ENCODE results near the gene TEAD1. TPM values are rescaled to one million over a fixed set of nuclear protein-coding genes. Genes with fewer than 3 reads are reported as not detected.

TEAD1 gene
- total RNA-seq, 2 experiments from 2014 or later, result 1.0 to 1.5 TPM

DNA sequence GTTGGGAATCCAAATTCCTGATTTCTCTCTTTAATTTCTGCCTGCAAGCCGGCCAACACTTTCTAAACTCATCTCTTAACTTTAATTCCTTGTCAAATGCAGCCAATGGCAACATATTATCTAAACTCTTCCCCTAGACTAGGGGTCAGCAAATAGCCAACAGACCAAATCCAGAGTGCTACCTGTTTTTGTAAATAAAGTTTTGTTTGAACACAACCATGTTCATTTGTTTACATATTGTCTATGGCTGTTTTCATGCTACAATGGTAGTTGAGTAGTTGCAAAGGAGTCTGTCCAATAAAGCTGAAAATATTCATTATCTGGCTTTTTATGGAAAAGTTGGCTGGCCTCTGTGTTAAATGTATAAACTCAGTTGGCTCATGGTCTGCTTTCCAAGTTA, 297.7 kb downstream of the TEAD1 start:
- DNase-seq, result no peak
- CTCF ChIA-PET, result interaction anchor here (0.6 kb wide), 1 partner anchor 74 kb away, joined by 4 read pairs; no protein-coding TSS in a partner anchor
- Mint-ChIP-seq H3K36me3 (no peaks in the 10 kb centered on the region), H3K27ac (no peak overlapping the region), H3K4me1 (ENCODE audit: low read depth) (no peaks in the 10 kb centered on the region), H3K27me3 (no peaks in the 10 kb centered on the region), H3K4me3 (no peak overlapping the region), H3K9me3 (no peaks in the 10 kb centered on the region)
- intact Hi-C loops (cut with micrococcal nuclease), result no loop called here
- POLR2A ChIA-PET, result no interaction called here

DNA sequence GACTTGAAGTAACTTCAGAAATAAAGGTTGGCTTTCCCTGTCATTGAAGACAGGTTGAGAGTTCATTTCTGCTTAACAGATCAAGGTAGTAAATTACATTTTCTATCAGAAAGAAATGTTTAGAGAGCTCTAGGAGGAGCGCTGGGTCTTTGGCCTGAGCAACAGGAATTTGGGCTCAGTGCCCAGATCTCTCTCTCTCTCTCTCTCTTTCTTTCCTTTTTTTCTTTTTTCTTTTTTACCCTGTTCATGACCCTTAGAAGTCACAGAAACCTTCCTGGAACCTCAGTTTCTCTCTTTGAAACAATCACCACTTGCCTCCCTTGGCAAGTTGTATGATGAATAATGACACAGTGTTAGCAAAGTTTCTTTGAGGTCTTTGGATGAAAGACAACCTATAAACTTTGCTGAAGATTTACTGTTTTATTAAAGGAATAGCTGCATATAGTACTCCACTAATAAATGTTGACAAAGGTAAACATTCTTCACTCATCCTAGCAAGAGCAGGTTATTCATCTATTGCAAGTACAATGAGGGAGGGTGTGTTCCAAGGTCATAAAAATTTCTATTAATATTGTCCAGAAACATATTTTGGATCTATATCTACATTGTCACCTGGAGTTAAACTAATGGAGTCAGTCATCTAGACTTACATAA, 299.4 kb downstream of the TEAD1 start:
- no peak for DNase-seq
- H3K4me3 Mint-ChIP-seq, result no peak overlapping the region
- intact Hi-C loops (cut with micrococcal nuclease), result no loop called here
- POLR2A ChIA-PET, result no interaction called here
- no peak overlapping the region for H3K27ac Mint-ChIP-seq
- CTCF ChIA-PET, result no interaction called here
- no peaks in the 10 kb centered on the region for H3K36me3 Mint-ChIP-seq
- no peaks in the 10 kb centered on the region for H3K4me1 Mint-ChIP-seq (ENCODE audit: low read depth)
- H3K9me3 Mint-ChIP-seq, result no peaks in the 10 kb centered on the region
- peaks cover 2% of the 10 kb centered on the region for H3K27me3 Mint-ChIP-seq

GRCh38 chr11:12975195-12975594, 301.0 kb downstream of the TEAD1 start:
- ChIA-PET POLR2A (no interaction called here), CTCF (no interaction called here)
- no peaks in the 10 kb centered on the region for H3K4me1 Mint-ChIP-seq (ENCODE audit: low read depth)
- H3K27me3 Mint-ChIP-seq, result peaks cover 5% of the 10 kb centered on the region
- intact Hi-C loops (cut with micrococcal nuclease), result no loop called here
- H3K27ac Mint-ChIP-seq, result no peak overlapping the region
- no peaks in the 10 kb centered on the region for H3K36me3 Mint-ChIP-seq
- H3K4me3 Mint-ChIP-seq, result no peak overlapping the region
- H3K9me3 Mint-ChIP-seq, result no peaks in the 10 kb centered on the region
- no peak for DNase-seq

DNA sequence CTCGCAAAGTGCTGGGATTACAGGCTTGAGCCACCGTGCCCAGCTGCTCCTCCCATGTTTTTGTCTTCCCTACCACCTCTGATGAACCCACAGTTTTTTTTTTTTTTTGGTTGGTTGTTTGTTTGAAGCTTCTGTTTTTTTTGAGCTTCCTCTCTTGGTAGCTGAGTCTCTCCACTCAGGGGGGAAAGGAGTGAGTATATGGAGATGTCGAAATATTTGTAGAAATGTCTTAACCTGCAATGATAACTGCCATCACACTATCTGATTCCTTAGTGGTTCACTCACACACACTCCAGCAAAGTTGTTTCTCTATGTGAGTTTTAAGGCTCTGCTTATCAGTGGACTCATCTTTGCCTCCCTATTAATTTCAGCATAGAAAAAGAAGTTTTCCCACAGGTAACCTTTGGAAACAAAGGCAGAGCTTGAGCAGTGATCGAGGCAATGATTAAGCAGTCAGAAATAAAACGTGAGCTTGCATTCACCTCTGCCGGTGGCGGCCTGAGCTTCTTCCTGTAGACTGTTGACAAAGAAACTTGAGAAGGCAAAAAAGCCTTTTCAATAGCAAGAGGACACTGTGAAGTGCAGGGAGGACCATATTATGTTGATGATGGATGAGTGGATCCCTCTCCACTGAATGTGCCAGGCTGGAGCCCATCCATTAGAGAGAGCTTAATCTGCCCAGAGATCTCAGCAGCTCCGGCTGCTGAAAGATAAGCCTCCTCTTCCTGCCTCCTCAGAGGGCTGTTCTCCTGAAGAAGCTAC, 305.9 kb downstream of the TEAD1 start:
- H3K27ac Mint-ChIP-seq, result no peak overlapping the region
- intact Hi-C loops (cut with micrococcal nuclease), result no loop called here
- DNase-seq, result no peak
- H3K36me3 Mint-ChIP-seq, result no peaks in the 10 kb centered on the region
- H3K4me1 Mint-ChIP-seq (ENCODE audit: low read depth), result no peaks in the 10 kb centered on the region
- H3K9me3 Mint-ChIP-seq, result no peaks in the 10 kb centered on the region
- H3K27me3 Mint-ChIP-seq, result peaks cover 7% of the 10 kb centered on the region
- ChIA-PET CTCF (interaction anchor here (2.5 kb wide), 1 partner anchor 16 kb away, joined by 11 read pairs; no protein-coding TSS in a partner anchor), POLR2A (interaction anchor here (0.6 kb wide), 1 partner anchor 167 kb away, joined by 3 read pairs; no protein-coding TSS in a partner anchor)
- H3K4me3 Mint-ChIP-seq, result no peak overlapping the region

GRCh38 chr11:12981676-12982522, 307.7 kb downstream of the TEAD1 start:
- Mint-ChIP-seq H3K36me3 (no peaks in the 10 kb centered on the region), H3K27me3 (peaks cover 12% of the 10 kb centered on the region), H3K27ac (no peak overlapping the region), H3K4me1 (ENCODE audit: low read depth) (no peaks in the 10 kb centered on the region), H3K4me3 (no peak overlapping the region), H3K9me3 (no peaks in the 10 kb centered on the region)
- no peak for DNase-seq
- CTCF ChIA-PET, result interaction anchor here (0.6 to 1.1 kb wide), 2 partner anchors 19 to 91 kb away, joined by 3 to 5 read pairs; no protein-coding TSS in a partner anchor
- POLR2A ChIA-PET, result no interaction called here
- intact Hi-C loops (cut with micrococcal nuclease), result no loop called here

GRCh38 chr11:12983336-12983735, 309.1 kb downstream of the TEAD1 start:
- Mint-ChIP-seq H3K27me3 (peaks cover 10% of the 10 kb centered on the region), H3K9me3 (no peaks in the 10 kb centered on the region), H3K4me1 (ENCODE audit: low read depth) (no peaks in the 10 kb centered on the region), H3K4me3 (no peak overlapping the region), H3K27ac (no peak overlapping the region), H3K36me3 (no peaks in the 10 kb centered on the region)
- no peak for DNase-seq
- ChIA-PET CTCF (no interaction called here), POLR2A (no interaction called here)
- intact Hi-C loops (cut with micrococcal nuclease), result no loop called here

DNA sequence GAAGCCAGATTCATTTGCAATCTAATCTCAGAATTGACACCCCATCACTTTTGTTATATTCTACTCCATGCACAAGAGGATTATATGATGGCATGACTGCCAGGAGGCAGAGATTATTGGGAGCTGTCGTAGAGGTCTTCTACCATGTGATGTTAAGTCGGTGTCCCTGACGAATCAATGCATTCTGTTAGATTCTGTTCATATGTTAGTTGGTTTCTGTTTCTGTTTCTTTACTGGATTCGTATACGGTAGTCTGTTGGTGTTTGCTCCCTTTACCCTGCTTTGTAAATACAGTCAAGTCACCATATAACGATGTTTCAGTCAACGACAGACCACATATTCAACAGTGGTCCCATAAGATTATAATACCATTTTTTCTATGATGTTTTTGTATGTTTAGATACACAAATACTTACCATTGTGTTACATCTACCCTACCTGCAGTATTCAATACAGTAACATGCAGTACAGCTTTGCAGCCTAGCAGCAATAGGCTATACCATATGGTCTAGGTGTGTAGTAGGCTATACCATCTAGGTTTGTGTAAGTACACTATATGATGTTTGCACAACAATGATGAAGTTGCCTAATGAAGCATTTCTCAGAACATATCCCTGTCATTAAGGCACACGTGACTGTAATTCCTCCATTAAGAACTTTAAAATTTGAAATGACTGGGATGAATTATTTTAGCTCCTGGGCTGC, 312.1 kb downstream of the TEAD1 start:
- peaks cover 7% of the 10 kb centered on the region for H3K27me3 Mint-ChIP-seq
- ChIA-PET POLR2A (no interaction called here), CTCF (no interaction called here)
- intact Hi-C loops (cut with micrococcal nuclease), result no loop called here
- no peaks in the 10 kb centered on the region for H3K36me3 Mint-ChIP-seq
- H3K9me3 Mint-ChIP-seq, result no peaks in the 10 kb centered on the region
- no peak overlapping the region for H3K4me3 Mint-ChIP-seq
- H3K4me1 Mint-ChIP-seq (ENCODE audit: low read depth), result no peaks in the 10 kb centered on the region
- DNase-seq, result no peak
- H3K27ac Mint-ChIP-seq, result no peak overlapping the region

- ChIA-PET CTCF (no interaction called here), POLR2A (no interaction called here)
- no peaks in the 10 kb centered on the region for H3K36me3 Mint-ChIP-seq
- H3K4me1 Mint-ChIP-seq (ENCODE audit: low read depth), result no peaks in the 10 kb centered on the region
- H3K4me3 Mint-ChIP-seq, result no peak overlapping the region
- no peak overlapping the region for H3K27ac Mint-ChIP-seq
- H3K27me3 Mint-ChIP-seq, result peaks cover 7% of the 10 kb centered on the region
- intact Hi-C loops (cut with micrococcal nuclease), result no loop called here
- no peaks in the 10 kb centered on the region for H3K9me3 Mint-ChIP-seq
- DNase-seq, result no peak
Observed at GRCh38 chr11:12989428-12990161, 315.4 kb downstream of the TEAD1 start.

DNA sequence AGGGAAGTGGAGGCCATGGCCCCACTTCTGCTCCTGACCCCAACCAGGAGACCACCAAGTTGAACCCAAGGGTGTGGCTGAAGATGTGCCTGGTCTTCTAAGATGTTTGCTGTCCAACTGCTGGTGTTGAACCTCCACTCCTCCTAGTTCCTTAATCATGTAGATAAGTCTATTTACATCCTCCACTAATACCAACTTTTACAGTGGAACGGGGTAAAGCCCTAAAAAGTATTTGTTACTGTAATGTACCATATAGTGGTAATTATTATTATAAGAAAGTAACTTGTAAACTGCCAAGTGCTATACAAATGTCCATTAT, 315.9 kb downstream of the TEAD1 start:
- no peak overlapping the region for H3K4me3 Mint-ChIP-seq
- CTCF ChIA-PET, result no interaction called here
- H3K9me3 Mint-ChIP-seq, result no peaks in the 10 kb centered on the region
- H3K27me3 Mint-ChIP-seq, result peaks cover 7% of the 10 kb centered on the region
- intact Hi-C loops (cut with micrococcal nuclease), result no loop called here
- no peaks in the 10 kb centered on the region for H3K36me3 Mint-ChIP-seq
- no peak for DNase-seq
- H3K4me1 Mint-ChIP-seq (ENCODE audit: low read depth), result no peaks in the 10 kb centered on the region
- no peak overlapping the region for H3K27ac Mint-ChIP-seq
- POLR2A ChIA-PET, result no interaction called here

GRCh38 chr11:12991426-12991825, 317.2 kb downstream of the TEAD1 start:
- CTCF ChIA-PET, result no interaction called here
- Mint-ChIP-seq H3K27me3 (peaks cover 1% of the 10 kb centered on the region), H3K27ac (no peak overlapping the region), H3K36me3 (no peaks in the 10 kb centered on the region), H3K4me3 (no peak overlapping the region), H3K9me3 (peaks cover 6% of the 10 kb centered on the region), H3K4me1 (ENCODE audit: low read depth) (no peaks in the 10 kb centered on the region)
- POLR2A ChIA-PET, result no interaction called here
- intact Hi-C loops (cut with micrococcal nuclease), result no loop called here
- DNase-seq, result no peak

DNA sequence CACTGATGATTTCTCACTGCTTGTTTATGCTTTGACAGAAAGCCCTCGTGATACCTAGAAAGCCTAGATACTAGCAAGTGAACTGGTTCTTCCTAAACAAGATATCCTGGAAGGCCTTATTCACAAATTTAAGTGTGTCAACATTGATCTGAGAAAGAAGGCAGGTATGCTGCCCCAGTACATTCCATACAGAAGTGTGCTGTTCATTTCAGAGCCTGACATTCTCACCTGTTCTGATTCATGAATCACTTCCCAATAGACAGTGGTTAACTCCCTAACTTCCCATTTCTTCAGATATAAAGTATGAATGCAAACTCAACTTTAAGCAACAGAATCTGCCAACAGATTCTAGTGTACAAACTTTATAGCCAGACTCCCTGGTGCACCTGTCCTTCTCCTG, 319.4 kb downstream of the TEAD1 start:
- H3K27me3 Mint-ChIP-seq, result peaks cover 1% of the 10 kb centered on the region
- H3K36me3 Mint-ChIP-seq, result no peaks in the 10 kb centered on the region
- H3K4me3 Mint-ChIP-seq, result no peak overlapping the region
- CTCF ChIA-PET, result interaction anchor here (1.1 kb wide), 1 partner anchor 30 kb away, joined by 3 read pairs; no protein-coding TSS in a partner anchor
- no peak overlapping the region for H3K27ac Mint-ChIP-seq
- H3K4me1 Mint-ChIP-seq (ENCODE audit: low read depth), result no peaks in the 10 kb centered on the region
- H3K9me3 Mint-ChIP-seq, result peaks cover 6% of the 10 kb centered on the region
- intact Hi-C loops (cut with micrococcal nuclease), result no loop called here
- POLR2A ChIA-PET, result no interaction called here
- DNase-seq, result no peak
